ENCODE data around the gene SDK1.
"Not testable (repeated sequence)": the region's sequence is repeated elsewhere in the genome, so short reads cannot be mapped to it uniquely, and the experiment has no call there.

SDK1 gene

GRCh38 chr7:4068286-4068685, 767.2 kb downstream of the SDK1 start:
- no peak for DNase-seq

- DNase-seq: no peak
Observed at GRCh38 chr7:4069268-4070095, 768.4 kb downstream of the SDK1 start.

GRCh38 chr7:4070214-4070613, 769.2 kb downstream of the SDK1 start:
- no peak for DNase-seq

- DNase-seq: no peak
Observed at GRCh38 chr7:4071370-4072058, 770.5 kb downstream of the SDK1 start.

- no peak for DNase-seq
Observed at GRCh38 chr7:4072161-4072925, 771.3 kb downstream of the SDK1 start.

GRCh38 chr7:4073052-4073451, 772.0 kb downstream of the SDK1 start:
- DNase-seq: no peak

- DNase-seq: no peak
Observed at GRCh38 chr7:4073750-4074149, 772.7 kb downstream of the SDK1 start.

GRCh38 chr7:4074407-4074806, 773.4 kb downstream of the SDK1 start:
- DNase-seq: no peak

- no peak for DNase-seq
Observed at GRCh38 chr7:4074994-4075393, 773.9 kb downstream of the SDK1 start.

GRCh38 chr7:4076701-4077294, 775.7 kb downstream of the SDK1 start:
- no peak for DNase-seq

GRCh38 chr7:4077980-4078379, 776.9 kb downstream of the SDK1 start:
- no peak for DNase-seq

GRCh38 chr7:4078580-4078979, 777.5 kb downstream of the SDK1 start:
- no peak for DNase-seq

GRCh38 chr7:4079366-4079765, 778.3 kb downstream of the SDK1 start:
- no peak for DNase-seq

- no peak for DNase-seq
Observed at GRCh38 chr7:4079956-4080355, 778.9 kb downstream of the SDK1 start.

- DNase-seq: no peak
Observed at GRCh38 chr7:4080954-4081353, 779.9 kb downstream of the SDK1 start.

GRCh38 chr7:4083513-4083912, 782.5 kb downstream of the SDK1 start:
- DNase-seq: no peak

GRCh38 chr7:4084271-4084670, 783.2 kb downstream of the SDK1 start:
- no peak for DNase-seq

- no peak for DNase-seq
Observed at GRCh38 chr7:4085937-4086691, 785.1 kb downstream of the SDK1 start.

- no peak for DNase-seq
Observed at GRCh38 chr7:4086723-4087122, 785.7 kb downstream of the SDK1 start.

GRCh38 chr7:4091767-4092166, 790.7 kb downstream of the SDK1 start:
- no peak for DNase-seq

- DNase-seq: no peak
Observed at GRCh38 chr7:4093035-4093434, 792.0 kb downstream of the SDK1 start.

- DNase-seq: no peak
Observed at GRCh38 chr7:4093483-4093882, 792.4 kb downstream of the SDK1 start.

- DNase-seq: not testable (repeated sequence)
Observed at GRCh38 chr7:4094158-4094557, 793.1 kb downstream of the SDK1 start.
